Immature natural killer cell (primary cell): ENCODE data around the gene PCNT. TPM values are rescaled to one million over a fixed set of nuclear protein-coding genes. Genes with fewer than 3 reads are reported as not detected.

Experiments used
- DNase-seq, 3 donors: peaks; one replicate each; pipeline ENCODE4 v3.0.0; 2022; ENCODE audit warnings: mixed read lengths in 1 of 3
- H3K27ac Mint-ChIP-seq, 6 donors: one replicate each; pipeline ENCODE4 v1.8.0; 2020; ENCODE audit warnings: mixed read lengths in 6 of 6, mild to moderate bottlenecking in 5 of 6, inconsistent platforms in 4 of 6, moderate library complexity in 3 of 6
- H3K27me3 Mint-ChIP-seq, 3 donors: one replicate each; pipeline ENCODE4 v1.8.0; 2020 to 2021; ENCODE audit warnings: low read depth in 3 of 3, mild to moderate bottlenecking in 3 of 3, mixed read lengths in 3 of 3, moderate library complexity in 3 of 3, inconsistent platforms in 1 of 3
- H3K36me3 Mint-ChIP-seq, 3 donors: one replicate each; pipeline ENCODE4 v1.8.0; 2020; ENCODE audit warnings: mixed read lengths in 3 of 3, inconsistent platforms in 2 of 3, mild to moderate bottlenecking in 2 of 3
- H3K4me1 Mint-ChIP-seq, 2 donors: one replicate each; pipeline ENCODE4 v1.8.0; 2020; ENCODE audit warnings: inconsistent platforms in 2 of 2, mild to moderate bottlenecking in 2 of 2, mixed read lengths in 2 of 2, moderate library complexity in 1 of 2
- H3K4me3 Mint-ChIP-seq, 5 donors: one replicate each; pipeline ENCODE4 v1.8.0; 2020; ENCODE audit warnings: mild to moderate bottlenecking in 5 of 5, mixed read lengths in 5 of 5, inconsistent platforms in 3 of 5, moderate library complexity in 3 of 5
- H3K9me3 Mint-ChIP-seq, 6 donors: one replicate each; pipeline ENCODE4 v1.8.0; 2020; ENCODE audit warnings: mild to moderate bottlenecking in 6 of 6, mixed read lengths in 6 of 6, inconsistent platforms in 4 of 6, moderate library complexity in 3 of 6
- polyA plus RNA-seq, 3 donors: library from polyadenylated mRNA; unstranded; fragments of 300-500 nt; fragmentation: Illumina TruSeq; gene quantifications; one replicate each; pipeline ENCODE4 v1.2.3, GENCODE V29; 2021

PCNT gene
- polyA plus RNA-seq, 3 donors from 2014 or later, result 2.9 to 47.0 (median 6.5) TPM

DNA sequence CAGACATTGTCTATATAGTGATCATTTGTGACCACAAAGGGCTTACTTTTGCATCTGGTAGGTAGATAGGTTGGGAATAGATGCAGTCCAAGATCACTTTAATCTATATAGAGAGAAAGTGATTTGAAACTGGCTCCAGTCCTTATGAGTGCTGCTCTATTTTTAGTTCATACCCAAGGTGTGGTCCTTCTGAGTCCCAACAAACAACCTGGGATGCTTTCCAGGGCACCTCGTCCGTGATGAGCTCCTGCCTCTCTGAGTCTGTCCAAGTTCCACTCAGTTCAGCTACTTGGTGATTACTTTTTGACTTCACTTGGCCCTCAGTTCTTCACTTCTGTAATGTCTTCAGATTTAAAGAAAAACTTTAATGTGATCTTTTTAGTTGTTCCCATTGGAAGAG, 155.0 kb downstream of the PCNT start:
- no peak for DNase-seq
- no peak overlapping the region for H3K4me3 Mint-ChIP-seq
- H3K36me3 Mint-ChIP-seq, result peaks cover 17 to 30% (median 26%) of the 10 kb centered on the region in 3 donors
- H3K27me3 Mint-ChIP-seq, result peaks cover 0 to 6% (median 5%) of the 10 kb centered on the region in 3 donors
- peak overlapping the region; percentile 3 to 83 (median 70) for H3K27ac Mint-ChIP-seq
- H3K9me3 Mint-ChIP-seq, result no peaks in the 10 kb centered on the region
- H3K4me1 Mint-ChIP-seq, result peaks cover 56 to 95% of the 10 kb centered on the region in 2 donors

- H3K36me3 Mint-ChIP-seq, result peaks cover 17 to 35% (median 25%) of the 10 kb centered on the region in 3 donors
- peak overlapping the region in 5 of 6 donors; percentile 24 to 92 (median 81) for H3K27ac Mint-ChIP-seq
- peaks cover 0 to 6% (median 5%) of the 10 kb centered on the region in 3 donors for H3K27me3 Mint-ChIP-seq
- no peaks in the 10 kb centered on the region for H3K9me3 Mint-ChIP-seq
- no peak for DNase-seq
- H3K4me3 Mint-ChIP-seq, result peak overlapping the region in 1 of 5 donors; percentile 7
- peaks cover 57 to 95% of the 10 kb centered on the region in 2 donors for H3K4me1 Mint-ChIP-seq
Measured at GRCh38 chr21:46480466-46480865, 156.5 kb downstream of the PCNT start.

DNA sequence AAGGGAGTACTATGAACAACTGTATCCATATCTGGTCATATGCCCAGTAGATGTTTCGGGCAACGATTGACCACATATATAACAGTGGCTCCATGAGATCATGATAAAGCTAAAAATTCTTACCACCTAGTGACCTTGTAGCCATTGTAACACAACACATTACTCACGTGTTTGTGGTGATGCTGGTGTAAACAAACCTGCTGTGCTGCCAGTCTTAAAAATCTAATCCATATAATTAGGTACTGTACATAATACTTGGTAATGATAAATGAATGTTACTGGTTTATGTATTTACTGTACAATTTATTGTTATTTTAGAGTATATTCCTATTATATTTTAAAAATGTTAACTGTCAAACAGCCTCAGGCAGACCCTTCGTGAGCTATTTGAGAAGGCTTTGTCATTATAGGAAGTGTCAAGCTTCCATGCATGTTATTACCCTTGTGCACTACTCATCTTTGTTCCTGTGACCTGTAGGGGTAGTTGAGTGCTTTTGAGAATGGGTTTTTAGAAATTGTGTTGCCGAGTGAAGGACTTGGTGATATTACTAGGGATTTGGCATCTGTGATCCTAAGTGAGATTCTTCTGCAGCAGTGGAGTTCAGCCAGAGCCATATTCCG, 158.4 kb downstream of the PCNT start:
- peaks cover 53 to 90% of the 10 kb centered on the region in 2 donors for H3K4me1 Mint-ChIP-seq
- H3K27me3 Mint-ChIP-seq, result peaks cover 0 to 5% (median 4%) of the 10 kb centered on the region in 3 donors
- H3K27ac Mint-ChIP-seq, result peak overlapping the region; percentile 81 to 93 (median 88)
- peak overlapping the region; percentile 69 to 77 (median 75) for H3K4me3 Mint-ChIP-seq
- peak in 1 of 3 donors; percentile 39 for DNase-seq
- no peaks in the 10 kb centered on the region for H3K9me3 Mint-ChIP-seq
- peaks cover 19 to 36% (median 24%) of the 10 kb centered on the region in 3 donors for H3K36me3 Mint-ChIP-seq

DNA sequence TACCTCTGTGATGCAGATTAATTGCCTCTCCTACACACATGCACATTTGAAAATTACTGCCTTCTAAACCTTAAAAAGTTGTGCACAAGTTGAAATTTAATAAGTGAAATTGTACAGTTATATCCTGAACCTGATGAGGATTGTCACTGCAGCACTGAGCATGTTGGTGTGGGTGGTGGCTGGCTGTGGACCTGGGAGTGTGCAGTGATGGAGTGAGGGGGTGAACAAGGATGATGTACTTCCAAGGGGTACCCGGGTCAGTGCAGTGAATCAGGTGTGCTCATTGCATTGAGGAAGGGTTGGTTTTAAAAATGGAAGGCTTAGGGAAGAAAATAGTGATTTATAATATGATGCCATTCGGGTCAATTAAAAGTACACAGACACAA, 158.9 kb downstream of the PCNT start:
- H3K9me3 Mint-ChIP-seq, result no peaks in the 10 kb centered on the region
- peak overlapping the region; percentile 69 to 77 (median 75) for H3K4me3 Mint-ChIP-seq
- peaks cover 51 to 92% of the 10 kb centered on the region in 2 donors for H3K4me1 Mint-ChIP-seq
- no peak for DNase-seq
- H3K27me3 Mint-ChIP-seq, result peaks cover 0 to 5% (median 4%) of the 10 kb centered on the region in 3 donors
- peak overlapping the region; percentile 81 to 93 (median 86) for H3K27ac Mint-ChIP-seq
- peaks cover 20 to 33% (median 24%) of the 10 kb centered on the region in 3 donors for H3K36me3 Mint-ChIP-seq

DNA sequence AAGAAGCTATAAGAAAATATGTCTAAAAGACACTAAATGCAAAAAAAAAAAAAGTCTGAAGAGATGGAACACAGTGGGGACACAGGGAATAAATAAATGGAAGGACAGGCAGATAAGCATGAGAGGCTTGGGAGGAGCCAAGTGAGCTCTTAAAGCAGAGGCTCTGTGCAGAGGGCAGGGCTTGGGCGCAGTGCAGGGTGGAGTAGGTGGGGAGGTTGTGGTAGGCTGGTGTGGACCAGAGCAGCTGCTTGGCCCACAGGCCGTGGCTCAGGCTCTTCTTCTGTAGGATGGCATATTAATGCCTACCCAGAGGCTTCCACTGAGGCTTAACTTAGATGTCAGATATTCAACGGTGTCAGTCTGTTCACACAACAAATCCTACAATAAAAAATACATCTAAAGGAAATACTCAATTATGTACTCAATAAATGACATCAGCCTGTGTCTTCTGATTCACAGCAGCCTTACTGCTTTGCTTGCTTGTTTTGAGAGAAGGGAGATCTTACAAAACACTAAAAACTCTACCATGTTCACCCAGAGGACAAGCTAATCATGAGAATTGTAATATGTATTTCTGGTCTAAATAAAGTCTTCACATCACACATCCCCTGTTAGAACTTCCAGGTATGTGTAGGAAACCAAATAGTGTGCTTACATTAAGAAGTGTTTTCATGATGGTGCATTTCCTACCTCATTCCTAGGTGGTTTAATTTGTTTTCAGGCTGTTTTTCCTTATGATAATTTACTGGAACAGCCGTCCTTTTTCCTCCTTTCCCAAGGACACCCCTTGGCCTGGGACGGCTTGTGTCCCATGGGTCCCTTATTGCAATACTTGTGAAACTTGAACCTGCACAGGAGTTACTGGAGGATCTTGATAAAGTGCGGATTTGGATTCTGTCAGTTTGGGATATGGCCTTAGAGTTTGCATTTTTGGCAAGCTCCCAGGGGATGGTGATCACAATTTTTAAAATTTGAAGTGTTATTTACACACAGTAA, 159.6 kb downstream of the PCNT start:
- Mint-ChIP-seq H3K27ac (peak overlapping the region; percentile 81 to 93 (median 86)), H3K36me3 (peaks cover 23 to 30% (median 24%) of the 10 kb centered on the region in 3 donors), H3K4me3 (peak overlapping the region; percentile 69 to 77 (median 75)), H3K4me1 (peaks cover 52 to 94% of the 10 kb centered on the region in 2 donors), H3K27me3 (peaks cover 0 to 6% (median 5%) of the 10 kb centered on the region in 3 donors), H3K9me3 (no peaks in the 10 kb centered on the region)
- peak; percentile 56 to 77 (median 71) for DNase-seq

DNA sequence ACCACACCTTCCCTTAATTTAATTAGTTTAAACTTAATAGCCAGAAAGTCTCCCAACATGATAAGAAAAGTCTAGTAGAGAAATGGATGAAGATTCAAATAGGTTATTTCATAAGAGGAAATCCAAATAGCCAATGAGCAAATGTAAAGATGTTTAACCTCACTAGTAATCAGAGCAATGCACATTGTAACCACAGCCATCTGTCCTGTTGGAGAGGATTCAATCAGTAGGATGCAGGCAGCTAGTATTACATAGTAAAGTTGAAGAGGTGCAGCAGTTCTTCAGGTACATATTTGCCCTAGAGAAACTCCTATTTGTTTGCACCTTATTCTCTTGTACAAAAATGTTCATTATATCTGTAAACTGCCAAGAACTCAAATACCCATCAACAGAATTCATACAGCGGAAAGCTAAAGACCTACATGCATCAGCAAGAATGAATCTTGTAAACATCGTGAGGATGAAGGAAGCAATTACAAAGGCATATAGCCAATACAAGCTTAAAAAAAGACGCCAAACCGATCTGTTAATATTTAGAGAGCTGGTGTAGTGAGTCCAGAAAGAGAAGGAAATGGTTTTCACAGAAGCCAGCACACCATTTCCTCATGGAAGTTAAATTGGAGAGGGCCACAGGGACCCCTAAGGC, 162.6 kb downstream of the PCNT start:
- H3K36me3 Mint-ChIP-seq, result peaks cover 14 to 16% (median 15%) of the 10 kb centered on the region in 3 donors
- H3K27me3 Mint-ChIP-seq, result peaks cover 0 to 5% (median 4%) of the 10 kb centered on the region in 3 donors
- H3K4me1 Mint-ChIP-seq, result peaks cover 43 to 83% of the 10 kb centered on the region in 2 donors
- no peaks in the 10 kb centered on the region for H3K9me3 Mint-ChIP-seq
- peak overlapping the region; percentile 33 to 85 (median 62) for H3K27ac Mint-ChIP-seq
- peak overlapping the region in 1 of 5 donors; percentile 5 for H3K4me3 Mint-ChIP-seq
- no peak for DNase-seq

DNA sequence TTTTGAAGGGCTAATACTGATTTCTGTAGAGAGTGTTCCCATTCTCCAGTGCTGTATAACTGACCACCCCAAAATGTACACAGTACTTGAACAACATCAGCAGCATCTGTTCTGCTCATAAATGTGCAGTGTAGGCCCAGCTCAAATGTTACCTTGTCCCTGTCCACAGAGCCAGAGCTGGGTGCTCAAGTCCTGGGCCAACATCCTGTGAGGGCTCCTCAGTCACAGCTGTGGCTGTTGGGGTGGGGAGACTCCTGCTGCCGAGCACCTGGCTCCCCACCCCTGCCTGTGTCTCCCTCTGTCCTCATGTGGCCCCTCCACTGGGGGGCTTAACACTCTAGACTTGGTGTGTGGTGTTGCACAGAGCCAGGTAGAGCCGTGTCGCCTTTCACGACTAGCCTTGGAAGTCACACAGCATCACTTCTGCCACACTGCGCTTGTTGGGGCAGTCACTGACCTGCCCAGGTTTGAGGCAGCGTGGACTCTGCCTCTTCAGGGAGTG, 165.3 kb downstream of the PCNT start:
- Mint-ChIP-seq H3K27me3 (peaks cover 0 to 2% (median 0%) of the 10 kb centered on the region in 3 donors), H3K4me3 (no peak overlapping the region), H3K36me3 (peaks cover 31 to 39% (median 39%) of the 10 kb centered on the region in 3 donors), H3K27ac (peak overlapping the region in 5 of 6 donors; percentile 17 to 85 (median 73)), H3K9me3 (no peaks in the 10 kb centered on the region), H3K4me1 (peaks cover 20 to 83% of the 10 kb centered on the region in 2 donors)
- no peak for DNase-seq

- no peak overlapping the region for H3K4me3 Mint-ChIP-seq
- H3K4me1 Mint-ChIP-seq, result peaks cover 16 to 83% of the 10 kb centered on the region in 2 donors
- no peaks in the 10 kb centered on the region for H3K9me3 Mint-ChIP-seq
- no peak for DNase-seq
- H3K27me3 Mint-ChIP-seq, result peaks cover 0 to 2% (median 0%) of the 10 kb centered on the region in 3 donors
- peaks cover 37 to 45% (median 45%) of the 10 kb centered on the region in 3 donors for H3K36me3 Mint-ChIP-seq
- peak overlapping the region in 4 of 6 donors; percentile 73 to 85 (median 83) for H3K27ac Mint-ChIP-seq
Measured at GRCh38 chr21:46489800-46490199, 165.8 kb downstream of the PCNT start.

DNA sequence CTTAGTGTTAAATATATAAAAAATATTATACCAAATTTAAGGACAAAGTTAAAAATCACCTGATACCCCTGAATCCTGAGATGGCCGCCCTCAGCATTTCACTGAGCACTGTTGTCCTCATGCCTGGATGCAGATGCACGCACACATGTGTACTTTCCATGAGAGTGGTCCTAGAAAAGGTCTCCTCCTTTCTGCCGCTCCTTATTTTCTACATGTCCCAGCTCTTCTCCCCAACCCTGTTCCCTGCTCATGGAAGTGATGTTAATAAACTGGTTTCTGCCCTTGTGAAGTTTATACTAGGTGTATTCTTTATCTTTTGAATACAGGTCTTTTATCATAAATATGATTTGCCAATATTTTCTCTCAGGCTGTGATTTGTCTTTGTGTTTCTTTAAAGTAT, 167.6 kb downstream of the PCNT start:
- Mint-ChIP-seq H3K36me3 (peaks cover 40 to 47% (median 43%) of the 10 kb centered on the region in 3 donors), H3K4me3 (no peak overlapping the region), H3K9me3 (no peaks in the 10 kb centered on the region), H3K27ac (peak overlapping the region; percentile 3 to 81 (median 46)), H3K27me3 (peaks cover 0 to 2% (median 0%) of the 10 kb centered on the region in 3 donors), H3K4me1 (peaks cover 18 to 87% of the 10 kb centered on the region in 2 donors)
- no peak for DNase-seq

GRCh38 chr21:46492851-46493250, 168.9 kb downstream of the PCNT start:
- Mint-ChIP-seq H3K27ac (peak overlapping the region in 5 of 6 donors; percentile 26 to 81 (median 57)), H3K4me1 (peaks cover 16 to 87% of the 10 kb centered on the region in 2 donors), H3K27me3 (peaks cover 0 to 2% (median 0%) of the 10 kb centered on the region in 3 donors), H3K9me3 (no peaks in the 10 kb centered on the region), H3K4me3 (no peak overlapping the region), H3K36me3 (peaks cover 37 to 53% (median 42%) of the 10 kb centered on the region in 3 donors)
- no peak for DNase-seq

- H3K4me1 Mint-ChIP-seq, result peaks cover 11 to 81% of the 10 kb centered on the region in 2 donors
Measured at GRCh38 chr21:46493828-46494227, 169.9 kb downstream of the PCNT start.

More at GRCh38 chr21:46493828-46494227, 169.9 kb downstream of the PCNT start:
- peak overlapping the region in 5 of 6 donors; percentile 30 to 84 (median 62) for H3K27ac Mint-ChIP-seq
- DNase-seq, result no peak
- peaks cover 32 to 63% (median 42%) of the 10 kb centered on the region in 3 donors for H3K36me3 Mint-ChIP-seq
- H3K4me3 Mint-ChIP-seq, result peak overlapping the region in 1 of 5 donors; percentile 15
- no peaks in the 10 kb centered on the region for H3K9me3 Mint-ChIP-seq
- no peaks in the 10 kb centered on the region for H3K27me3 Mint-ChIP-seq
